HG02759 (cell line): ENCODE data around the gene THRAP3.
"Not testable (repeated sequence)": the region's sequence is repeated elsewhere in the genome, so short reads cannot be mapped to it uniquely, and the experiment has no call there.

ENCODE experiments used
- ATAC-seq: cut with Tn5 transposase; IDR thresholded peaks from one replicate; pipeline ENCODE4 v1.9.1; 2021; ENCODE audit warnings: mild to moderate bottlenecking, moderate library complexity; ENCODE audit not compliant: unreplicated experiment

Gene THRAP3

GRCh38 chr1:36248250-36248894 lies 24.1 kb downstream of the THRAP3 start:
- no peak for ATAC-seq

DNA sequence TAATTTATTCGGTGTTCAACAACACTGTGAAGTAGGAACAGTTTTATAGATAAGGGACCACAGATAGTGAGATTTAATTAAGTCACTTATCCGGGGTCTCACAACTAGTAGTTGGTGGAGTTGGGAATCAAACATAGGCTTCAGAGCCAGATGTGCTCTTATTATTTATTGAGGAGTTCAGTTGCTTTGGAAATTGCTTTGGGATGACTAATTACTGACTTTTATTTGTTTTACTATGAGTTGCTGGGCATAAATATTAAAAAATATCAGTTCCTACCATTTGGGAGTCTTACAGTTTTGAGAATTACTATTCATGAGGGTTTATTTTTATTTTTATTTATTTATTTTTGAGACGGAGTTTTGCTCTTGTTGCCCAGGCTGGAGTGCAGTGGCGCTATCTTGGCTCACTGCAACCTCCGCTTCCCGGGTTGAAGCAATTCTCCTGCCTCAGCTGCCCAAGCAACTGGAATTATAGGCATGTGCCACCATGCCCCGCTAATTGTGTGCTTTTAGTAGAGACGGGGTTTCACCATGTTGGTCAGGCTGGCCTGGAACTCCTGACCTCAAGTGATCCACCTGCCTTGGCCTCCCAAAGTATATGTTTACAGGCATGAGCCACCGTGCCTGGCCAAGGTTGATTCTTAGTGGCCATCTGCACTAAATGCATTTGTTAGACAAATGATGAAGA lies 27.7 kb downstream of the THRAP3 start:
- no peak for ATAC-seq

GRCh38 chr1:36252482-36252824 lies 28.2 kb downstream of the THRAP3 start:
- ATAC-seq = not testable (repeated sequence)

GRCh38 chr1:36253161-36253862 lies 29.1 kb downstream of the THRAP3 start:
- no peak for ATAC-seq

DNA sequence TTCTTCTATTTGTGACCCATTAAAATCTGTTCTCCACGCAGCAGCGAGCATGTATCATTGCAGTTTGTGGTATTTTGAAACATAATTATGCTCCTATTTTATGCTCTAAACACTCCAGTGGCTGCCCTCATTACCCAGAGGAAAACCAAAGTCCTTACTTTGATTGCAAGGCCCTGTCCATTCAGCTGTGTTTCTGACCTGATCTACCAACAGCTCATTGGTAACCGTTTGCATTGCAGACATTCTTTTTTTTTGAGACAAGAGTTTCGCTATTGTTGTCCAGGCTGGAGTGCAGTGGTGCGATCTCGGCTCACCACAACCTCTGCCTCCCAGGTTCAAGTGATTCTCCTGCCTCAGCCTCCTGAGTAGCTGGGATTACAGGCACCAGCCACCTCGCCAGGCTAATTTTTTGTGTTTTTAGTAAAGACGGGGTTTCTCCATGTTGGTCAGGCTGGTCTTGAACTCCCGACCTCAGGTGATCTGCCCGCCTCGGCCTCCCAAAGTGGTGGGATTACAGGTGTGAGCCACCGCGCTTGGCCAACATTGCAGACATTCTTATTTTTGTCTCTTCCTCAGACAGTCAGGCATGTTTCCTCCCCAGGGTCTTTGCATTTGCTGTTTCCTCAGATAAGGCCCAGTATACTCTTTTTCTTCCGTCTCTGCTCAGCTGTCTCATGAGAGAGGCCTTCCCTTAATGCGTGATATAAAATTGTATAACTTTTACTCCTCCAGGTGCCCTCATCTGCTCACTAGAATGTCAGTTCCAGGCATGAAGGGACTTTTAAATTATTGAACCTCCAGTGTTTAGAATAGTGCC lies 32.5 kb downstream of the THRAP3 start:
- ATAC-seq = no peak

DNA sequence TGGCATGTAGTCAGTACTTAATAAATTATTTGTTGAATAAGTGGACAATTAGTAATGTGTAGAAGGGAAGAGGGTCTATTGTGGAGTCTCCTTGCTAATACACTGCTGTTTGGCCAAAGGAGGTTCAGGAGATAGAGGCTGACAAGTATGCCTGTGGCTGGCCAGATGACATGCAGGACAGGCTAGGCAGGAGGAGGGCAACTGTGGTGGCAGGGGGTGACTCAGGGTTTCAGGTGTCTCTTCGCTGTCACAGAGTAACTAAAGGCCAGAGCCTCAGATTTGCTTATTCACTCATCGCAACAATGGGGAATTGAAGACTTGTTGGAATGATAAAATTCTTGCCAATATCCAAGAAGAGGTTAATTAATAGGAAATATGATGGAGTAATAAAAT lies 33.1 kb downstream of the THRAP3 start:
- ATAC-seq = no peak

DNA sequence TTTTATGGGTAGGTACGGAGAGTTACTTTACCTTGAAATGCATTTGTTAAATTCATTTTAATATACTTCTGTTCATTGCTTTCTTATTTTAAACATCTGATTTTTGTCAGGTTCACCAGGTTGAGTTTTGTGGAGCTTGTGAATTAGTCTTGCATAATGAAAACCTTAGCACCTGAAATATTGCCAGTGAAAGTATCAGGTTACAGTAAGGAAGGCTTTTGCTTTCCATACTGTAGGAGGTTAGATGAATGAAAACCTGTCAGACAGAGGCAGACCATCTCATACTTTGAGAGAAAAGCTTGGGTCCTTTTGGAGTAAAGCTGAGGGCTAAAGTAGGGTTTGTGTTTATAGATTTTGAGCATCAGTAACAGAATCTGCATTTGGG lies 34.7 kb downstream of the THRAP3 start:
- no peak for ATAC-seq

GRCh38 chr1:36268981-36269380 lies 44.7 kb downstream of the THRAP3 start:
- ATAC-seq = no peak

DNA sequence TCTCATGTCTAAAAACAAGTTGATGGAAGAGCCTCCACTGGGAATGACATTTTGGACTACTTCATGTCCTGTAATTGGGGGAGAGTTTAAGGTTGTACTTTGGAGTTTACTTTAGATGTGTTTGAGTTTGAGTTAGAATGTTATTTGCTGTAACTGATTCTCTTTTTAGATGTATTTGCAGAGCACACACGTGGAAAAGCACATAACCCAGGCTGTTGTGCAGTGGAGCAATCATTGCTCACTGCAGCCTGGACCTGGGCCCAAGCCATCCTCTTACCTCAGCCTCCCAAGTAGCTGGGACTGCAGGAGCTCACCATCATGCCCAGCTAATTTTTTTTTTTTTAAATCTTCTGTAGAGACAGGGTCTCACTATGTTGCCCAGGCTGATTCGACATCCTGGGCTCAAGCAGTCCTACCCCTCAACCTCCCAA lies 45.2 kb downstream of the THRAP3 start:
- ATAC-seq = no peak

DNA sequence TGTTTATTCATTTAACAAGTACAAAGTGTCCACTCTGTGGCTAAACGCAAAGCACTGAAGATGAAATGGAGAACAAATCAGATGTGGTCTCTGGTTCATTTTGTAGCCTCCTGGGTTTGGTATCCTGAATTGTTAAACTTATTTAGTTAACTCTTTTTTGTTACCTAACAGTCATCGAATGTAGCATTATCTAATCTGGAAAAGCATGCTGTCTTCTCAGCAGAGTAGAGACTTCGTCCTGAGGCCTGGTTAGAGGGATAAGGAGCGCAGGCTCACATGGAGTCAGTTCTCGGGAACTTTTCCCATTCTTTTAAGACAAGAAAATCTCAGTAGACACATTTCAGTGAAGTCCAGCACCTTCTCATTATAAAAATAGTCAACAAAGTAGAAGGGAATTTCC lies 48.8 kb downstream of the THRAP3 start:
- no peak for ATAC-seq

GRCh38 chr1:36274201-36274600 lies 50.0 kb downstream of the THRAP3 start:
- no peak for ATAC-seq

GRCh38 chr1:36276688-36277087 lies 52.4 kb downstream of the THRAP3 start:
- ATAC-seq = no peak

- no peak for ATAC-seq
Measured at GRCh38 chr1:36279110-36279788, 55.0 kb downstream of the THRAP3 start.

GRCh38 chr1:36279789-36280296 lies 55.6 kb downstream of the THRAP3 start:
- ATAC-seq = no peak

DNA sequence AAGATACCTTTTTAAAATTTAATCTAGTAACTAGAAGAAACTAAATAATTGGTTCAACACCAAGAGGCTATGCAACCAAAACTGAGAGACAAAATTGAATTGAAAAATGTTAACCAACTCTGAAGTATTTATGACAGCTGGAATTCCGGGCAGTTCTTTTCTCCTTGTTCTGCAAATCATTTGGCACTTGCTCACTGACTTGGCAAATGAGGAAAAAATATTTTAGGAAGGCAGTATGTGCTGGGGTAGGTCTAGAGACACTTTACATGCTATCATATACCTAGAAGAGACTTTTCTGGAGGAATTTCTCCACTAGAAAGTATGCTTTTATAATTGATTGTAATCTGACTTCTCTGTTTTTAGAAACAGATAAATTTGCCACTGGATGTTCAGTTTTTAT lies 59.8 kb downstream of the THRAP3 start:
- ATAC-seq = no peak

- ATAC-seq = no peak
Measured at GRCh38 chr1:36284517-36284916, 60.3 kb downstream of the THRAP3 start.

DNA sequence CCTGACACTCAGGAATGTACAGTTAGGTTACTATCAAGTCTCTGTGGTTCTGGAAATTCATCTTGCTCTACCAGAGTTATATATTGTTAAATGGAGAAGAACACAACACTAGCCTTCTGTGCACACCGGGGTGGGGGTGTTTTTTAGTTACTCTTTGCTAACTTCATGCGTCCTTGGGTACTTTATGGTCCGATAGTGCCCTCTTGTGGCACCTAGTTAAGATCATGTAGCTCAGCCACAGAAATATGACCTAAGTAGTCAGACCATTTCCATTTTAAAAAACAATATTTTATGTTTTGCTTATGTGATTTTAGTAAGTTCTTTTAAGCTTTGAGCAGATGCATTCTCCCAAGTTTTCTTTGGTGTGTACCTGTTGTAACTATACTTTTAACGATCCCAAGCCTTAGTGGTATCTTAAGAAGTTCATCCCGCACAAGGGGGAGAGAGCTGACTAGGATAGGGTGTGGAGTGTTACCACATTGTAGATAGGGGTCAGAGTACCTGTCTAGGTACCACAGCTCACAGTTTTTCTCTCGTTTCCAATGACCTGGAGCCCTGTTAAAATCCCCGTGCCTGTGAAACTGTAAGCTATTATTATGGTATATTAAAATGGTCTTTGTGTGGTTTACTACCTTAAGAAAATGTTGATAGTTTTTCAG lies 61.3 kb downstream of the THRAP3 start:
- ATAC-seq = no peak

DNA sequence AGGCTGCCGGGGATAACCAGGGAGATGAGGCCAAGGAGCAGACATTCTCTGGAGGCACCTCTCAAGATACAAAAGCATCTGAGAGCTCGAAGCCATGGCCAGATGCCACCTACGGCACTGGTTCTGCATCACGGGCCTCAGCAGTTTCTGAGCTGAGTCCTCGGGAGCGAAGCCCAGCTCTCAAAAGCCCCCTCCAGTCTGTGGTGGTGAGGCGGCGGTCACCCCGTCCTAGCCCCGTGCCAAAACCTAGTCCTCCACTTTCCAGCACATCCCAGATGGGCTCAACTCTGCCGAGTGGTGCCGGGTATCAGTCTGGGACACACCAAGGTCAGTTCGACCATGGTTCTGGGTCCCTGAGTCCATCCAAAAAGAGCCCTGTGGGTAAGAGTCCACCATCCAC lies 62.6 kb downstream of the THRAP3 start:
- no peak for ATAC-seq

DNA sequence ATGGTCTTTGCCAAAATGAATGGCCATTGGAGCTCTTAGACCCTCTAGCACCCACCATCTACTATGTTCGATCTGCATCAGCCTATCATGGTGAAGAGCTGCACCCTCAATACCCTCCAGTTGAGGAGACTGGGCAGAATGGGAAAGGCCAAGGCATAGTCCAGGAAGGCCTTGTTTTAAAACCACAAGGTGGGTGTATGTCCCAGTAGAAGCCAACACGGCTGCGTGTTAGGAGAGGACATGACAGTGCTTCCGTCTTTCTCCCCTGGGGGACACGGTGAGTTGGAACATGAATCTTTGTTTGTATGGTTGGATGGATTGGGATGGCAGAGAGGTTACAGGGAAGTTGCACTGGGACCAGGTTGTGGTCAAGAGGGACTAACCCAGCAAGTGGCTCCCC lies 63.4 kb downstream of the THRAP3 start:
- ATAC-seq = no peak

- ATAC-seq = no peak
Measured at GRCh38 chr1:36295390-36295789, 71.1 kb downstream of the THRAP3 start.
